ENCODE data around the gene IL1RAP. TPM values are rescaled to one million over a fixed set of nuclear protein-coding genes. Genes with fewer than 3 reads are reported as not detected.

IL1RAP gene
- total and polyA plus RNA-seq, 2 experiments from 2014 or later = 14.6 to 46.5 TPM

GRCh38 chr3:190626951-190627620, 113.2 kb downstream of the IL1RAP start:
- Histone ChIP-seq H4K20me1 (ENCODE audit: insufficient read depth, poor library complexity, severe bottlenecking) (no peaks in the 10 kb centered on the region), H2AFZ (no peak overlapping the region), H3K4me1 (ENCODE audit: insufficient read depth) (no peaks in the 10 kb centered on the region), H3K27me3 (no peaks in the 10 kb centered on the region), H3K4me3 (no peak overlapping the region), H3K79me2 (no peaks in the 10 kb centered on the region), H3K9me3 (ENCODE audit: low read depth) (no peaks in the 10 kb centered on the region), H3K36me3 (replicated peaks; ENCODE audit: insufficient read depth, low read depth) (no peaks in the 10 kb centered on the region), H3K9me2 (replicated peaks; ENCODE audit: insufficient read depth) (no peaks in the 10 kb centered on the region), H3K4me2 (no peak overlapping the region), H3K27ac (no peak overlapping the region)
- WGBS (ENCODE audit: low lambda C conversion rate, missing lambda C conversion rate) = 82% methylated on average over 7 of the region's 7 CpGs
- TF ChIP-seq EZH2 (IDR thresholded peaks at IDR 0.05; ENCODE audit: borderline replicate concordance) (no peak), CTCF (IDR thresholded peaks at IDR 0.05; ENCODE audit: poor library complexity) (no peak), EZH2phosphoT487 (IDR thresholded peaks at IDR 0.05; ENCODE audit: low read depth, severe bottlenecking, unreplicated experiment) (no peak)
- no peak for DNase-seq (ENCODE audit: low spot score)

- no peak for TF ChIP-seq EZH2phosphoT487 (IDR thresholded peaks at IDR 0.05; ENCODE audit: low read depth, severe bottlenecking, unreplicated experiment)
- TF ChIP-seq CTCF (IDR thresholded peaks at IDR 0.05; ENCODE audit: poor library complexity) = no peak
- TF ChIP-seq EZH2 (IDR thresholded peaks at IDR 0.05; ENCODE audit: borderline replicate concordance) = no peak
- 98% methylated on average over 4 of the region's 4 CpGs for WGBS (ENCODE audit: low lambda C conversion rate, missing lambda C conversion rate)
- no peak overlapping the region for H2AFZ ChIP-seq
Measured at GRCh38 chr3:190629088-190629487, 115.2 kb downstream of the IL1RAP start.

GRCh38 chr3:190631295-190631694, 117.4 kb downstream of the IL1RAP start:
- Histone ChIP-seq H3K4me3 (no peak overlapping the region), H4K20me1 (ENCODE audit: insufficient read depth, poor library complexity, severe bottlenecking) (no peaks in the 10 kb centered on the region), H2AFZ (no peak overlapping the region), H3K79me2 (no peaks in the 10 kb centered on the region), H3K9me3 (ENCODE audit: low read depth) (no peaks in the 10 kb centered on the region), H3K27me3 (no peaks in the 10 kb centered on the region), H3K4me1 (ENCODE audit: insufficient read depth) (no peaks in the 10 kb centered on the region), H3K27ac (no peak overlapping the region), H3K9me2 (replicated peaks; ENCODE audit: insufficient read depth) (no peaks in the 10 kb centered on the region), H3K4me2 (no peak overlapping the region), H3K36me3 (replicated peaks; ENCODE audit: insufficient read depth, low read depth) (no peaks in the 10 kb centered on the region)
- no peak for DNase-seq (ENCODE audit: low spot score)
- WGBS (ENCODE audit: low lambda C conversion rate, missing lambda C conversion rate) = 95% methylated on average over 2 of the region's 2 CpGs
- TF ChIP-seq EZH2 (IDR thresholded peaks at IDR 0.05; ENCODE audit: borderline replicate concordance) (no peak), EZH2phosphoT487 (IDR thresholded peaks at IDR 0.05; ENCODE audit: low read depth, severe bottlenecking, unreplicated experiment) (no peak), CTCF (IDR thresholded peaks at IDR 0.05; ENCODE audit: poor library complexity) (no peak)

More at GRCh38 chr3:190629088-190629487, 115.2 kb downstream of the IL1RAP start:
- H3K36me3 ChIP-seq (replicated peaks; ENCODE audit: insufficient read depth, low read depth) = no peaks in the 10 kb centered on the region
- H3K4me2 ChIP-seq = no peak overlapping the region
- no peak for DNase-seq (ENCODE audit: low spot score)
- H3K9me3 ChIP-seq (ENCODE audit: low read depth) = no peaks in the 10 kb centered on the region
- no peak overlapping the region for H3K4me3 ChIP-seq
- H4K20me1 ChIP-seq (ENCODE audit: insufficient read depth, poor library complexity, severe bottlenecking) = no peaks in the 10 kb centered on the region
- no peaks in the 10 kb centered on the region for H3K4me1 ChIP-seq (ENCODE audit: insufficient read depth)
- H3K27me3 ChIP-seq = no peaks in the 10 kb centered on the region
- H3K9me2 ChIP-seq (replicated peaks; ENCODE audit: insufficient read depth) = no peaks in the 10 kb centered on the region
- no peak overlapping the region for H3K27ac ChIP-seq
- H3K79me2 ChIP-seq = no peaks in the 10 kb centered on the region

All from hepatocyte (in vitro differentiated cells).